Measurements from ENCODE around the gene ETV6. TPM values are rescaled to one million over a fixed set of nuclear protein-coding genes. Genes with fewer than 3 reads are reported as not detected.
A peak's percentile ranks its signal among the peaks of the same experiment; 100 is the strongest.

ETV6 gene
- total RNA-seq, 1 donor from 2014 or later: 119 TPM

GRCh38 chr12:11862798-11863197, 213.3 kb downstream of the ETV6 start:
- peaks cover 89% of the 10 kb centered on the region for H3K36me3 Mint-ChIP-seq (ENCODE audit: low read depth)
- peak overlapping the region; percentile 60 for H3K27ac Mint-ChIP-seq
- peaks cover 26% of the 10 kb centered on the region for H3K9me3 Mint-ChIP-seq
- intact Hi-C loops (cut with micrococcal nuclease): loop anchor here (2.0 to 10.0 kb wide), 2 partner anchors 40 to 278 kb away; no protein-coding TSS in a partner anchor
- peaks cover 57% of the 10 kb centered on the region for H3K4me1 Mint-ChIP-seq
- no peaks in the 10 kb centered on the region for H3K27me3 Mint-ChIP-seq
- H3K4me3 Mint-ChIP-seq: no peak overlapping the region
- no peak for DNase-seq

GRCh38 chr12:11863478-11863906, 214.0 kb downstream of the ETV6 start:
- Mint-ChIP-seq H3K4me1 (peaks cover 57% of the 10 kb centered on the region), H3K27me3 (no peaks in the 10 kb centered on the region), H3K27ac (peak overlapping the region; percentile 60), H3K4me3 (no peak overlapping the region), H3K9me3 (peaks cover 26% of the 10 kb centered on the region), H3K36me3 (ENCODE audit: low read depth) (peaks cover 90% of the 10 kb centered on the region)
- DNase-seq: no peak
- intact Hi-C loops (cut with micrococcal nuclease): loop anchor here (2.0 to 10.0 kb wide), 2 partner anchors 39 to 279 kb away; no protein-coding TSS in a partner anchor

- H3K27me3 Mint-ChIP-seq: no peaks in the 10 kb centered on the region
- peaks cover 86% of the 10 kb centered on the region for H3K36me3 Mint-ChIP-seq (ENCODE audit: low read depth)
- peak overlapping the region; percentile 60 for H3K27ac Mint-ChIP-seq
- H3K4me1 Mint-ChIP-seq: peaks cover 55% of the 10 kb centered on the region
- DNase-seq: no peak
- H3K4me3 Mint-ChIP-seq: no peak overlapping the region
- H3K9me3 Mint-ChIP-seq: peaks cover 26% of the 10 kb centered on the region
- intact Hi-C loops (cut with micrococcal nuclease): loop anchor here (2.0 to 10.0 kb wide), 2 partner anchors 39 to 279 kb away; no protein-coding TSS in a partner anchor
Measured at GRCh38 chr12:11863988-11864387, 214.5 kb downstream of the ETV6 start.

- DNase-seq: no peak
- H3K4me1 Mint-ChIP-seq: peaks cover 42% of the 10 kb centered on the region
- intact Hi-C loops (cut with micrococcal nuclease): loop anchor here (10.0 kb wide), 1 partner anchor 281 kb away; no protein-coding TSS in a partner anchor
- peaks cover 26% of the 10 kb centered on the region for H3K9me3 Mint-ChIP-seq
- peaks cover 89% of the 10 kb centered on the region for H3K36me3 Mint-ChIP-seq (ENCODE audit: low read depth)
- peak overlapping the region; percentile 44 for H3K27ac Mint-ChIP-seq
- no peaks in the 10 kb centered on the region for H3K27me3 Mint-ChIP-seq
- H3K4me3 Mint-ChIP-seq: no peak overlapping the region
Measured at GRCh38 chr12:11865824-11866223, 216.3 kb downstream of the ETV6 start.

- peaks cover 35% of the 10 kb centered on the region for H3K4me1 Mint-ChIP-seq
- H3K27me3 Mint-ChIP-seq: no peaks in the 10 kb centered on the region
- peaks cover 26% of the 10 kb centered on the region for H3K9me3 Mint-ChIP-seq
- peak overlapping the region; percentile 79 for H3K27ac Mint-ChIP-seq
- DNase-seq: no peak
- H3K4me3 Mint-ChIP-seq: no peak overlapping the region
- intact Hi-C loops (cut with micrococcal nuclease): loop anchor here (10.0 kb wide), 1 partner anchor 283 kb away; no protein-coding TSS in a partner anchor
- H3K36me3 Mint-ChIP-seq (ENCODE audit: low read depth): peaks cover 85% of the 10 kb centered on the region
Measured at GRCh38 chr12:11868027-11868426, 218.6 kb downstream of the ETV6 start.

GRCh38 chr12:11869406-11869805, 219.9 kb downstream of the ETV6 start:
- H3K9me3 Mint-ChIP-seq: peaks cover 17% of the 10 kb centered on the region
- H3K27me3 Mint-ChIP-seq: no peaks in the 10 kb centered on the region
- no peak overlapping the region for H3K4me3 Mint-ChIP-seq
- intact Hi-C loops (cut with micrococcal nuclease): loop anchor here (10.0 kb wide), 1 partner anchor 285 kb away; no protein-coding TSS in a partner anchor
- H3K4me1 Mint-ChIP-seq: peaks cover 27% of the 10 kb centered on the region
- H3K36me3 Mint-ChIP-seq (ENCODE audit: low read depth): peaks cover 73% of the 10 kb centered on the region
- no peak for DNase-seq
- no peak overlapping the region for H3K27ac Mint-ChIP-seq

GRCh38 chr12:11870041-11870451, 220.6 kb downstream of the ETV6 start:
- DNase-seq: no peak
- H3K27ac Mint-ChIP-seq: no peak overlapping the region
- H3K36me3 Mint-ChIP-seq (ENCODE audit: low read depth): peaks cover 70% of the 10 kb centered on the region
- intact Hi-C loops (cut with micrococcal nuclease): no loop called here
- no peak overlapping the region for H3K4me3 Mint-ChIP-seq
- H3K27me3 Mint-ChIP-seq: no peaks in the 10 kb centered on the region
- H3K4me1 Mint-ChIP-seq: peaks cover 26% of the 10 kb centered on the region
- peaks cover 13% of the 10 kb centered on the region for H3K9me3 Mint-ChIP-seq

- peaks cover 64% of the 10 kb centered on the region for H3K36me3 Mint-ChIP-seq (ENCODE audit: low read depth)
- intact Hi-C loops (cut with micrococcal nuclease): no loop called here
- DNase-seq: no peak
- H3K4me3 Mint-ChIP-seq: no peak overlapping the region
- peak overlapping the region; percentile 53 for H3K27ac Mint-ChIP-seq
- peaks cover 37% of the 10 kb centered on the region for H3K4me1 Mint-ChIP-seq
- H3K9me3 Mint-ChIP-seq: peaks cover under 1% of the 10 kb centered on the region
- no peaks in the 10 kb centered on the region for H3K27me3 Mint-ChIP-seq
Measured at GRCh38 chr12:11872055-11872454, 222.6 kb downstream of the ETV6 start.

GRCh38 chr12:11875414-11875935, 226.0 kb downstream of the ETV6 start:
- intact Hi-C loops (cut with micrococcal nuclease): no loop called here
- Mint-ChIP-seq H3K4me1 (peaks cover 50% of the 10 kb centered on the region), H3K4me3 (peak overlapping the region; percentile 1), H3K36me3 (ENCODE audit: low read depth) (peaks cover 63% of the 10 kb centered on the region), H3K27me3 (no peaks in the 10 kb centered on the region), H3K9me3 (no peaks in the 10 kb centered on the region), H3K27ac (peak overlapping the region; percentile 48)
- DNase-seq: no peak

- peaks cover 65% of the 10 kb centered on the region for H3K36me3 Mint-ChIP-seq (ENCODE audit: low read depth)
- intact Hi-C loops (cut with micrococcal nuclease): no loop called here
- H3K4me3 Mint-ChIP-seq: peak overlapping the region; percentile 18
- DNase-seq: no peak
- H3K4me1 Mint-ChIP-seq: peaks cover 52% of the 10 kb centered on the region
- H3K27me3 Mint-ChIP-seq: no peaks in the 10 kb centered on the region
- H3K9me3 Mint-ChIP-seq: no peaks in the 10 kb centered on the region
- H3K27ac Mint-ChIP-seq: peak overlapping the region; percentile 83
Measured at GRCh38 chr12:11876307-11876706, 226.8 kb downstream of the ETV6 start.

- no peak overlapping the region for H3K4me3 Mint-ChIP-seq
- intact Hi-C loops (cut with micrococcal nuclease): no loop called here
- no peaks in the 10 kb centered on the region for H3K27me3 Mint-ChIP-seq
- no peaks in the 10 kb centered on the region for H3K9me3 Mint-ChIP-seq
- H3K27ac Mint-ChIP-seq: peak overlapping the region; percentile 83
- peaks cover 50% of the 10 kb centered on the region for H3K4me1 Mint-ChIP-seq
- H3K36me3 Mint-ChIP-seq (ENCODE audit: low read depth): peaks cover 64% of the 10 kb centered on the region
- DNase-seq: no peak
Measured at GRCh38 chr12:11877102-11877826, 227.8 kb downstream of the ETV6 start.

GRCh38 chr12:11877869-11878780, 228.7 kb downstream of the ETV6 start:
- H3K27ac Mint-ChIP-seq: peak overlapping the region; percentile 58
- peak overlapping the region; percentile 10 for H3K4me3 Mint-ChIP-seq
- H3K4me1 Mint-ChIP-seq: peaks cover 54% of the 10 kb centered on the region
- peaks cover 66% of the 10 kb centered on the region for H3K36me3 Mint-ChIP-seq (ENCODE audit: low read depth)
- no peak for DNase-seq
- H3K27me3 Mint-ChIP-seq: no peaks in the 10 kb centered on the region
- no peaks in the 10 kb centered on the region for H3K9me3 Mint-ChIP-seq
- intact Hi-C loops (cut with micrococcal nuclease): no loop called here

GRCh38 chr12:11879306-11879705, 229.8 kb downstream of the ETV6 start:
- intact Hi-C loops (cut with micrococcal nuclease): no loop called here
- Mint-ChIP-seq H3K27ac (peak overlapping the region; percentile 44), H3K36me3 (ENCODE audit: low read depth) (peaks cover 75% of the 10 kb centered on the region), H3K9me3 (peaks cover 6% of the 10 kb centered on the region), H3K4me3 (no peak overlapping the region), H3K27me3 (no peaks in the 10 kb centered on the region), H3K4me1 (peaks cover 62% of the 10 kb centered on the region)
- no peak for DNase-seq
